Adrenal gland (tissue), 5 donors: ENCODE measurements around the gene CCDC91.

Experiments
- CTCF ChIP-seq, 6 experiments: fragments of 450-650 bp in 4 of 6; fragments of 200-600 bp in 2 of 6; sonication (generic) in 1 of 6; IDR thresholded peaks; 1 replicate in 5 of 6; 2 replicates in 1 of 6; pipeline versions ENCODE4 v1.5.1 to v1.8.0; 2016 to 2021; ENCODE audit warnings: antibody characterized with exemption in 6 of 6, mild to moderate bottlenecking in 2 of 6, moderate library complexity in 1 of 6
- POLR2A ChIP-seq, 2 donors: fragments of 450-650 bp; IDR thresholded peaks; one replicate each; pipeline ENCODE4 v1.6.1; 2017; ENCODE audit warnings: antibody characterized with exemption in 2 of 2, mild to moderate bottlenecking in 2 of 2, moderate library complexity in 1 of 2
- donor health status: DM: no; HTN: no; CAD: no.

DNA sequence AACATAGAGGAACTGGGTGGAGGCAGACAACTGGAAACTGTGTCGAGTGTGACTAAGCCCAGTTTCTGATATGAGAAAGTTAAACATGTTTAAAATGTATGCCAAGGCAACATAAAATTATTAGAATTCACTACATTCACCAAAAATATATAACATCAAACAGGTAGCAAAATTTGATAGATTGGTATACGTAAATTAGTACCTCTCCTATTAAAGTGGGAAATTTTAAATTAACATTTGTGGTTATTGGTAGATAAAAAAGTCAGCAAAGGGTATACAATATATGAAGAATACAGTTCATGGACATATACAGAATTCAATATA, 53.0 kb downstream of the CCDC91 start:
- no peak for TF ChIP-seq CTCF (IDR thresholded peaks at IDR 0.05)
- no peak for TF ChIP-seq POLR2A (IDR thresholded peaks at IDR 0.05)
